HepG2 (cell line): ENCODE results near the gene EIF4EBP3. TPM values are rescaled to one million over a fixed set of nuclear protein-coding genes. Genes with fewer than 3 reads are reported as not detected.

Experiments used
- ATAC-seq: fragments of 200-7000 bp; cut with Tn5 transposase; 3 replicates; pipeline ENCODE4 v1.9.1; 2020; ENCODE audit warnings: mild to moderate bottlenecking, moderate library complexity
- BruUV-seq: library from RNA; stranded (reverse); fragments of 400-500 nt; replicated peaks from 2 replicates; lab custom pipeline; 2021; lab: Mats Ljungman, UMichigan
- CTCF ChIA-PET: fragments of 300-600 bp; formaldehyde crosslinking; extraction: SDS; loops from one replicate; lab custom pipeline; 2021; ENCODE audit warnings: low total read pairs, inconsistent platforms, low intra/inter-chr PET ratio; lab: Yijun Ruan, JAX
- POLR2A ChIA-PET: fragments of 350-600 bp; sonication (Branson Sonifier 250); formaldehyde crosslinking; loops from one replicate; lab custom pipeline; 2020; ENCODE audit warnings: antibody characterized with exemption, inconsistent platforms; lab: Yijun Ruan, JAX
- DNase-seq: peaks from one replicate; pipeline ENCODE4 v3.0.0-alpha.2; 2015; ENCODE audit warnings: low spot score
- FAIRE-seq: peaks from 3 replicates; lab custom pipeline; 2011; peaks lifted over from hg19 to GRCh38; lab: Jason Lieb, UNC
- H2AFZ ChIP-seq: one replicate; pipeline ENCODE4 v1.6.1; 2011; ENCODE audit warnings: low read length, inconsistent platforms
- H3K27ac ChIP-seq: fragments of 300-600 bp; 3 replicates; pipeline ENCODE4 v1.8.0; 2011; ENCODE audit warnings: mixed run types, mild to moderate bottlenecking, mixed read lengths, low read length, inconsistent platforms; ENCODE audit not compliant: insufficient read depth; ENCODE audit errors: extremely low read length
- H3K27me3 ChIP-seq, 2 experiments: fragments of 200-600 bp in 1 of 2; 2 replicates in 1 of 2; 3 replicates in 1 of 2; pipeline versions ENCODE4 v1.6.0 to v1.8.0; 2011; ENCODE audit warnings: low read length in 2 of 2, mild to moderate bottlenecking in 2 of 2, moderate library complexity in 2 of 2, inconsistent platforms in 1 of 2; ENCODE audit not compliant: insufficient read depth in 2 of 2, control insufficient read depth in 1 of 2
- H3K36me3 ChIP-seq, 2 experiments: fragments of 200-600 bp in 1 of 2; replicated peaks in 1 of 2; 2 replicates in 1 of 2; 3 replicates in 1 of 2; pipeline versions ENCODE4 v1.5.1 to v1.8.0; 2011; ENCODE audit warnings: low read length in 2 of 2, inconsistent platforms in 1 of 2; ENCODE audit not compliant: insufficient read depth in 2 of 2, control insufficient read depth in 1 of 2
- H3K4me1 ChIP-seq: 2 replicates; pipeline ENCODE4 v1.5.1; 2012; ENCODE audit warnings: low read length, inconsistent platforms; ENCODE audit not compliant: insufficient read depth
- H3K4me2 ChIP-seq: 2 replicates; pipeline ENCODE4 v1.6.0; 2011; ENCODE audit warnings: low read depth, low read length, inconsistent platforms
- H3K4me3 ChIP-seq, 3 experiments: fragments of 200-600 bp in 1 of 3; sonication (generic), shearing (Covaris generic) in 1 of 3; replicated peaks in 1 of 3; 2 replicates each; pipeline ENCODE4 v1.5.1; 2011 to 2016; ENCODE audit warnings: low read length in 3 of 3, inconsistent platforms in 2 of 3, low read depth in 2 of 3, mild to moderate bottlenecking in 2 of 3, control low read depth in 1 of 3, mixed read lengths in 1 of 3; ENCODE audit not compliant: insufficient read depth in 1 of 3
- H3K79me2 ChIP-seq: one replicate; pipeline ENCODE4 v1.6.1; 2011; ENCODE audit warnings: low read length, inconsistent platforms; ENCODE audit not compliant: insufficient read depth
- H3K9ac ChIP-seq: 2 replicates; pipeline ENCODE4 v1.6.0; 2011; ENCODE audit warnings: mild to moderate bottlenecking, low read depth, low read length, inconsistent platforms; ENCODE audit not compliant: insufficient read depth
- H3K9me3 ChIP-seq: 2 replicates; pipeline ENCODE4 v1.5.1; 2012; ENCODE audit warnings: mild to moderate bottlenecking, low read length
- H4K20me1 ChIP-seq: 2 replicates; pipeline ENCODE4 v1.6.0; 2011; ENCODE audit warnings: inconsistent platforms, mild to moderate bottlenecking, low read length, moderate library complexity; ENCODE audit not compliant: insufficient read depth
- DNMT1 ChIP-seq: sonication (generic); formaldehyde crosslinking; IDR thresholded peaks from 2 replicates; pipeline ENCODE4 v1.5.1; 2020; ENCODE audit warnings: mild to moderate bottlenecking, missing genetic modification reagents
- HNRNPLL ChIP-seq: fragments of 200-400 bp; formaldehyde crosslinking; IDR thresholded peaks from 2 replicates; pipeline ENCODE4 v1.6.1; 2017; ENCODE audit warnings: mild to moderate bottlenecking, low read depth, low read length; ENCODE audit not compliant: poor library complexity, severe bottlenecking
- MXD4 ChIP-seq: IDR thresholded peaks from 2 replicates; pipeline ENCODE4 v1.6.1; 2016; ENCODE audit warnings: mild to moderate bottlenecking, missing biosample characterization, missing genetic modification reagents
- POLR2AphosphoS5 ChIP-seq: IDR thresholded peaks from 2 replicates; pipeline ENCODE4 v1.6.1; 2012; ENCODE audit warnings: low read depth, low read length
- PTBP1 ChIP-seq: fragments of 200-400 bp; formaldehyde crosslinking; IDR thresholded peaks from 2 replicates; pipeline ENCODE4 v1.6.1; 2018; ENCODE audit warnings: low read length, low read depth; ENCODE audit not compliant: poor library complexity, severe bottlenecking
- SCMH1 ChIP-seq: sonication (generic); formaldehyde crosslinking; IDR thresholded peaks from 2 replicates; pipeline ENCODE4 v1.9.0; 2021; ENCODE audit warnings: missing genetic modification reagents, mild to moderate bottlenecking, borderline replicate concordance
- SP4 ChIP-seq: sonication (generic); formaldehyde crosslinking; IDR thresholded peaks from 2 replicates; pipeline ENCODE4 v1.8.1; 2023; ENCODE audit warnings: mild to moderate bottlenecking, missing genetic modification reagents
- ZNF282 ChIP-seq: fragments of 450-650 bp; IDR thresholded peaks from 2 replicates; pipeline ENCODE4 v1.6.1; 2018; ENCODE audit not compliant: partially characterized antibody
- ZSCAN21 ChIP-seq: sonication (generic); formaldehyde crosslinking; IDR thresholded peaks from 2 replicates; pipeline ENCODE4 v1.8.0; 2022; ENCODE audit warnings: mild to moderate bottlenecking, missing genetic modification reagents, moderate library complexity, borderline replicate concordance
- WGBS: methylation state at CpG from one replicate; pipeline ENCODE4 v1.1.6; 2017; ENCODE audit warnings: low lambda C conversion rate; 5-methylcytosine and 5-hydroxymethylcytosine counted together
- in situ Hi-C: cut with HindIII; loops from 2 replicates; pipeline ENCODE4 v1.10.0; 2017; ENCODE audit warnings: low pct_unique_long_range_greater_than_20kb; ENCODE audit not compliant: extremely low pct_ligation_motif_present
- intact Hi-C: fragments of 100-400 bp; cut with micrococcal nuclease; formaldehyde crosslinking; loops from one replicate; pipeline ENCODE4 v1.10.0; 2022; ENCODE audit not compliant: unreplicated experiment
- polyA plus RNA-seq, 8 experiments: library from polyadenylated mRNA; depleted of rRNA in 3 of 8; stranded (reverse) in 7 of 8; unstranded in 1 of 8; fragments of >200 nt; fragmentation: Illumina TruSeq in 4 of 8; extraction: Trizol in 4 of 8; gene quantifications; 2 replicates each; pipeline versions ENCODE4 v1.2.1 to v1.2.3, GENCODE V29; 2011 to 2016; ENCODE audit warnings: low read depth in 4 of 8, missing spikeins in 1 of 8, mixed read lengths in 1 of 8; ENCODE audit not compliant: insufficient read depth in 1 of 8
- total RNA-seq, 5 experiments: library from RNA; depleted of rRNA; stranded (reverse); fragments of >200 nt; fragmentation: Illumina TruSeq; extraction: Trizol; gene quantifications; 2 replicates each; pipeline ENCODE4 v1.2.3, GENCODE V29; 2016; ENCODE audit warnings: low read depth in 1 of 5
- TF ChIP-seq, protein P1 (sequence below): IDR thresholded peaks from 2 replicates; pipeline ENCODE4 v1.4.0; 2020; ENCODE audit warnings: mild to moderate bottlenecking, missing genetic modification reagents
- TF ChIP-seq, protein P2 (sequence below): sonication (generic); formaldehyde crosslinking; IDR thresholded peaks from 2 replicates; pipeline ENCODE4 v1.8.1; 2023; ENCODE audit warnings: mild to moderate bottlenecking, moderate library complexity, missing genetic modification reagents
- TF ChIP-seq, protein P3 (sequence below): sonication (generic); formaldehyde crosslinking; IDR thresholded peaks from 2 replicates; pipeline ENCODE4 v1.8.1; 2022; ENCODE audit warnings: low read depth, mild to moderate bottlenecking, missing genetic modification reagents
- TF ChIP-seq, protein P4 (sequence below): IDR thresholded peaks from 2 replicates; pipeline ENCODE4 v1.6.1; 2016; ENCODE audit warnings: missing biosample characterization, missing genetic modification reagents, low read depth

The EIF4EBP3 gene
- total and polyA plus RNA-seq, 2 of the 13 experiments (the other 11 are each of a cell fraction or from before 2014, with no cell fraction given), result 0.61 to 1.7 TPM

DNA sequence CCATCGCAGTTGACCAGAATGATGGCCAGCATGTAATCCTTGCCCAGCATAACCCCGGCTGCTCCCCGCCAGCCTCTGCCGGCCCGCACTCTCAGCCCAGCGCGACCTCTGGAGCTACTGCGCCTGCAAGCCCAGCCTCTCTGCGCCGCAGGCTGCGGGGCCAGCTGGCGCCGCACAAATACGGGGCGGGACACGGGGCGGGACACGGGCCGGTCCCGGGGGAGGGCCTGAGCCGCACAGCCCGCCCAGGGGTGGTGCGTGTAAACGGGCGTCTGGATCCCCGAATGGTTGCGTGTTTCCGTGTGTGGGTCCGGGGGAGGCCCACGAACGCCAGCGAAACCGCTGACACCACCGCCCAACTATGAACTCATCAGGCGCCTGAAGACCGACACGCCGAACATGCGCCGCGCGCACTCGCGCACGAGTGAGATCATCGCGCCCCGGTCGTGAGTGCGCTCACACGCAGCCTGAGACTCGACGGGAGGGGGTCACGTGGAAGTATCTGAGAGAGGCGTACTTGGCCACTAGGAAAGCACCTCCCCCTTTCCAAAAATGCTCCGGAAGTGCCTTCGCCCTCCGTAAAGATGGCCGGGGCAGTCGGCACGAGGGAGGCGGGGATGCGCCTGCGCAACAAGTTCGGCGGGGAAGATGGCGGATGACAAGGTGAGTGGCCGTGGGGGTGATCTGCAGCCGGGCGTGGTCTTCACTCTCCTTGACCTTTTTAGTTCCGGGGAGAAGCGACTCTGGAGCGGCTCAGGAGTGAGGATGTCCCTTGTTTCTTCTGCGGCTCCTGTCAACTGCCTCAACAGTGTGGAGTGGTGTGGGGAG is 16.9 kb downstream of the EIF4EBP3 start, which contains the start of the genes APBB3 and SLC35A4:
TSS of gene APBB3 (minus strand) at position 403 of the 828 bp plus-strand sequence. CDS start at position 50, 353 bp downstream.
TSS of gene SLC35A4 (plus strand) at position 633 of the 828 bp plus-strand sequence. CDS start 2,342 bp downstream, outside the sequence.
- Histone ChIP-seq H3K79me2 (no peaks in the 10 kb centered on the region), H3K4me2 (peak within 1 kb of the TSS; percentile 90), H3K4me1 (peaks cover 18% of the 10 kb centered on the region), H3K36me3 (no peaks in the 10 kb centered on the region), H3K27me3 (peaks cover 0 to 5% of the 10 kb centered on the region in 2 experiments; a peak in 1 of 5 replicates), H3K4me3 (peak within 1 kb of the TSS; percentile 43 to 70 (median 46)), H4K20me1 (no peaks in the 10 kb centered on the region), H2AFZ (peak within 1 kb of the TSS; percentile 48), H3K9me3 (no peaks in the 10 kb centered on the region), H3K9ac (peak within 1 kb of the TSS; percentile 54; the same call in 1 of the 2 replicates), H3K27ac (no peak within 1 kb of the TSS)
- POLR2A ChIA-PET, result interaction anchor here (0.9 to 1.5 kb wide), 4 partner anchors 17 to 161 kb away, joined by 3 to 11 read pairs (median 6); partner anchors contain the start of genes EIF4EBP3, IK and NDUFA2
- CTCF ChIA-PET, result no interaction called here
- ATAC-seq (peak; percentile 88), FAIRE-seq (no peak), DNase-seq (peak; percentile 27)
- intact Hi-C loops, result no loop called here
- BruUV-seq, result no TSS peak
- in situ Hi-C loops, result loop anchor here (5.0 to 10.0 kb wide), 2 partner anchors 68 to 160 kb away; partner anchors contain the start of gene CD14
- 41% methylated on average over 44 of the region's 74 CpGs for whole genome bisulfite sequencing
- TF ChIP-seq, protein P1, sequence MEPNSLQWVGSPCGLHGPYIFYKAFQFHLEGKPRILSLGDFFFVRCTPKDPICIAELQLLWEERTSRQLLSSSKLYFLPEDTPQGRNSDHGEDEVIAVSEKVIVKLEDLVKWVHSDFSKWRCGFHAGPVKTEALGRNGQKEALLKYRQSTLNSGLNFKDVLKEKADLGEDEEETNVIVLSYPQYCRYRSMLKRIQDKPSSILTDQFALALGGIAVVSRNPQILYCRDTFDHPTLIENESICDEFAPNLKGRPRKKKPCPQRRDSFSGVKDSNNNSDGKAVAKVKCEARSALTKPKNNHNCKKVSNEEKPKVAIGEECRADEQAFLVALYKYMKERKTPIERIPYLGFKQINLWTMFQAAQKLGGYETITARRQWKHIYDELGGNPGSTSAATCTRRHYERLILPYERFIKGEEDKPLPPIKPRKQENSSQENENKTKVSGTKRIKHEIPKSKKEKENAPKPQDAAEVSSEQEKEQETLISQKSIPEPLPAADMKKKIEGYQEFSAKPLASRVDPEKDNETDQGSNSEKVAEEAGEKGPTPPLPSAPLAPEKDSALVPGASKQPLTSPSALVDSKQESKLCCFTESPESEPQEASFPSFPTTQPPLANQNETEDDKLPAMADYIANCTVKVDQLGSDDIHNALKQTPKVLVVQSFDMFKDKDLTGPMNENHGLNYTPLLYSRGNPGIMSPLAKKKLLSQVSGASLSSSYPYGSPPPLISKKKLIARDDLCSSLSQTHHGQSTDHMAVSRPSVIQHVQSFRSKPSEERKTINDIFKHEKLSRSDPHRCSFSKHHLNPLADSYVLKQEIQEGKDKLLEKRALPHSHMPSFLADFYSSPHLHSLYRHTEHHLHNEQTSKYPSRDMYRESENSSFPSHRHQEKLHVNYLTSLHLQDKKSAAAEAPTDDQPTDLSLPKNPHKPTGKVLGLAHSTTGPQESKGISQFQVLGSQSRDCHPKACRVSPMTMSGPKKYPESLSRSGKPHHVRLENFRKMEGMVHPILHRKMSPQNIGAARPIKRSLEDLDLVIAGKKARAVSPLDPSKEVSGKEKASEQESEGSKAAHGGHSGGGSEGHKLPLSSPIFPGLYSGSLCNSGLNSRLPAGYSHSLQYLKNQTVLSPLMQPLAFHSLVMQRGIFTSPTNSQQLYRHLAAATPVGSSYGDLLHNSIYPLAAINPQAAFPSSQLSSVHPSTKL (CRISPR knock-in tag), result peak; percentile 18; the same call in 1 of the 2 replicates
- TF ChIP-seq POLR2AphosphoS5 (no peak), SP4 (CRISPR knock-in tag) (peak; percentile 67), SCMH1 (no peak), DNMT1 (CRISPR knock-in tag) (peak; percentile 60; the same call in 1 of the 2 replicates), ZSCAN21 (CRISPR knock-in tag) (0 out of 2 replicates have a peak, but pooled peaks have one; percentile 39), ZNF282 (no peak), MXD4 (CRISPR knock-in tag) (peak; percentile 22; the same call in 1 of the 2 replicates), PTBP1 (no peak), HNRNPLL (peak; percentile 67)
- TF ChIP-seq, protein P2, sequence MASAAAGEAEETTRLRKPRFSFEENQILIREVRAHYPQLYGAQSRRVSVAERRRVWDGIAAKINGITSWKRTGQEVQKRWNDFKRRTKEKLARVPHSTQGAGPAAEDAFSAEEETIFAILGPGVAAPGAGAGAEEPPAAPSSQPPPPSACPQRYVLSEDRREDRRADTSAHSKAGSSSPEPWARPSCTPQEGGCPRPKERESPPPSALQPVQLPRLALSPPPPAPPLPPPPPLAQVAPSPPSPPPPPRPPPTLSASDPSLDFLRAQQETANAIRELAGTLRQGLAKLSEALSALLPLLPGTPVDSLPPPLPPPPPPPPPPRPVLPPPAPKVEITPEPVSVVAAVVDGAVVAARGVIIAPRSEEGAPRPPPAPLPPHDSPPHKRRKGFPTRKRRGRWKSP (CRISPR knock-in tag), result peak; percentile 89
- TF ChIP-seq, protein P3, sequence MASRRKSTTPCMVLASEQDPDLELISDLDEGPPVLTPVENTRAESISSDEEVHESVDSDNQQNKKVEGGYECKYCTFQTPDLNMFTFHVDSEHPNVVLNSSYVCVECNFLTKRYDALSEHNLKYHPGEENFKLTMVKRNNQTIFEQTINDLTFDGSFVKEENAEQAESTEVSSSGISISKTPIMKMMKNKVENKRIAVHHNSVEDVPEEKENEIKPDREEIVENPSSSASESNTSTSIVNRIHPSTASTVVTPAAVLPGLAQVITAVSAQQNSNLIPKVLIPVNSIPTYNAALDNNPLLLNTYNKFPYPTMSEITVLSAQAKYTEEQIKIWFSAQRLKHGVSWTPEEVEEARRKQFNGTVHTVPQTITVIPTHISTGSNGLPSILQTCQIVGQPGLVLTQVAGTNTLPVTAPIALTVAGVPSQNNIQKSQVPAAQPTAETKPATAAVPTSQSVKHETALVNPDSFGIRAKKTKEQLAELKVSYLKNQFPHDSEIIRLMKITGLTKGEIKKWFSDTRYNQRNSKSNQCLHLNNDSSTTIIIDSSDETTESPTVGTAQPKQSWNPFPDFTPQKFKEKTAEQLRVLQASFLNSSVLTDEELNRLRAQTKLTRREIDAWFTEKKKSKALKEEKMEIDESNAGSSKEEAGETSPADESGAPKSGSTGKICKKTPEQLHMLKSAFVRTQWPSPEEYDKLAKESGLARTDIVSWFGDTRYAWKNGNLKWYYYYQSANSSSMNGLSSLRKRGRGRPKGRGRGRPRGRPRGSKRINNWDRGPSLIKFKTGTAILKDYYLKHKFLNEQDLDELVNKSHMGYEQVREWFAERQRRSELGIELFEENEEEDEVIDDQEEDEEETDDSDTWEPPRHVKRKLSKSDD (CRISPR knock-in tag), result peak; percentile 85
- TF ChIP-seq, protein P4, sequence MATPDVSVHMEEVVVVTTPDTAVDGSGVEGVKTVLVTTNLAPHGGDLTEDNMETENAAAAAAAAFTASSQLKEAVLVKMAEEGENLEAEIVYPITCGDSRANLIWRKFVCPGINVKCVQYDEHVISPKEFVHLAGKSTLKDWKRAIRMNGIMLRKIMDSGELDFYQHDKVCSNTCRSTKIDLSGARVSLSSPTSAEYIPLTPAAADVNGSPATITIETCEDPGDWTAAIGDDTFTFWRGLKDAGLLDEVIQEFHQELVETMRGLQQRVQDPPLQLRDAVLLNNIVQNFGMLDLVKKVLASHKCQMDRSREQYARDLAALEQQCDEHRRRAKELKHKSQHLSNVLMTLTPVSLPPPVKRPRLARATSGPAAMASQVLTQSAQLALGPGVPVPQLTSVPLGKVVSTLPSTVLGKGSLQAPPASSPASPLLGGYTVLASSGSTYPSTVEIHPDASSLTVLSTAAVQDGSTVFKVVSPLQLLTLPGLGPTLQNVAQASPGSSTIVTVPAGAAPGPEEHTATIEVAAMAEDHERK (CRISPR knock-in tag), result no peak
